ENCODE measurements around the gene ARHGAP10.

DNA sequence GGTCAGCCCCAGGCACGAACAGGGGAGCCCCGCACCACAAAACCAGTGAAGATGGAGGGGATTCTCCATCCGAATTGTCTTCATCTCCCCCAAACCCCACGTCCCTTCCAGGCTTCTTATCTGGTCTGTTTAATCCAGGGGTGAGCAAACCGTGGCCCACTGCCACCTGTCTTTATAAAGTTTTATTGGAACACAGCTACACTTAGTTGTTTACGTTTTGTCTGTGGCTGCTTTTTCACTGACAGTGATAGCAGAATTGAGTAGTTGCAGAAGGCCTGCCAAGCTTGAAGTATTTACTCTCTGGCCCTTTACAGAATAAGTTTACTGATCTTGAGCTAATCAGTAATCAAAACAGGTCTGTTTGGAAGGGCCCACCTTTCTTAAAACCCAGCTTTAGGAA, 324.0 kb downstream of the ARHGAP10 start:
- TF ChIP-seq, protein P1, sequence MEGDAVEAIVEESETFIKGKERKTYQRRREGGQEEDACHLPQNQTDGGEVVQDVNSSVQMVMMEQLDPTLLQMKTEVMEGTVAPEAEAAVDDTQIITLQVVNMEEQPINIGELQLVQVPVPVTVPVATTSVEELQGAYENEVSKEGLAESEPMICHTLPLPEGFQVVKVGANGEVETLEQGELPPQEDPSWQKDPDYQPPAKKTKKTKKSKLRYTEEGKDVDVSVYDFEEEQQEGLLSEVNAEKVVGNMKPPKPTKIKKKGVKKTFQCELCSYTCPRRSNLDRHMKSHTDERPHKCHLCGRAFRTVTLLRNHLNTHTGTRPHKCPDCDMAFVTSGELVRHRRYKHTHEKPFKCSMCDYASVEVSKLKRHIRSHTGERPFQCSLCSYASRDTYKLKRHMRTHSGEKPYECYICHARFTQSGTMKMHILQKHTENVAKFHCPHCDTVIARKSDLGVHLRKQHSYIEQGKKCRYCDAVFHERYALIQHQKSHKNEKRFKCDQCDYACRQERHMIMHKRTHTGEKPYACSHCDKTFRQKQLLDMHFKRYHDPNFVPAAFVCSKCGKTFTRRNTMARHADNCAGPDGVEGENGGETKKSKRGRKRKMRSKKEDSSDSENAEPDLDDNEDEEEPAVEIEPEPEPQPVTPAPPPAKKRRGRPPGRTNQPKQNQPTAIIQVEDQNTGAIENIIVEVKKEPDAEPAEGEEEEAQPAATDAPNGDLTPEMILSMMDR (IDR thresholded peaks at IDR 0.05): no peak
- TF ChIP-seq SIN3A (IDR thresholded peaks at IDR 0.05; ENCODE audit: borderline replicate concordance, insufficient read depth, low read depth, low read length) (no peak), TCF7L2 (IDR thresholded peaks at IDR 0.05; ENCODE audit: low read depth, low read length) (no peak)

Data from Panc1 (cell line).